Right cardiac atrium (tissue), 5 donors: ENCODE data around the gene NGB. TPM values are rescaled to one million over a fixed set of nuclear protein-coding genes. Genes with fewer than 3 reads are reported as not detected.

Experiments used
- ATAC-seq, 2 donors: fragments of 200-7000 bp; cut with Tn5 transposase; one replicate each; pipeline versions ENCODE4 v1.8.0 to v1.9.1; 2020; ENCODE audit warnings: moderate library complexity in 2 of 2, mild to moderate bottlenecking in 1 of 2
- DNase-seq, 3 donors: peaks; one replicate each; pipeline ENCODE4 v3.0.0-alpha.2; 2020
- H3K27ac ChIP-seq: one replicate; pipeline ENCODE4 v1.5.1; 2013; ENCODE audit warnings: mild to moderate bottlenecking, low read length, control low read depth, moderate library complexity
- H3K27me3 ChIP-seq: one replicate; pipeline ENCODE4 v1.6.1; 2013; ENCODE audit not compliant: control insufficient read depth, insufficient read depth
- H3K4me1 ChIP-seq: one replicate; pipeline ENCODE4 v1.6.1; 2013; ENCODE audit warnings: low read length; ENCODE audit not compliant: control insufficient read depth, insufficient read depth
- H3K4me3 ChIP-seq: one replicate; pipeline ENCODE4 v1.5.1; 2013; ENCODE audit warnings: low read length, control low read depth
- H3K9me3 ChIP-seq: one replicate; pipeline ENCODE4 v1.6.1; 2013; ENCODE audit warnings: low read length; ENCODE audit not compliant: control insufficient read depth
- WGBS: extraction: QIAGEN DNeasy Blood & Tissue Kit; methylation state at CpG from one replicate; pipeline ENCODE4 v1.1.7; 2013; 5-methylcytosine and 5-hydroxymethylcytosine counted together
- intact Hi-C, 4 donors: fragments of 100-400 bp; cut with DNase I; formaldehyde crosslinking; loops; one replicate each; pipeline versions ENCODE4 v1.11.0 to v1.14.0; 2022 to 2023
- polyA plus RNA-seq: library from polyadenylated mRNA; stranded (reverse); fragments of 200-250 nt; gene quantifications from one replicate; pipeline ENCODE4 v1.2.3, GENCODE V29; 2013
- total RNA-seq, 4 donors: library from RNA; stranded (reverse); fragmentation: NEBNext Ultra II Directional; extraction: Animal tissue kit (Norgen Biotek cat#: 25700); gene quantifications; one replicate each; pipeline ENCODE4 v1.2.1, GENCODE V29; 2021
- donor health status: healthy with polysubstance abuse.
- donor health status: DM: no; HTN: yes; CAD: no.
- donor health status: DM: no; HTN: no; CAD: no.
- donor health status: DM: no; HTN: yes; CAD: no; lungs with severe emphysema.
- donor health status: DM: yes; HTN: yes; CAD: no.

NGB gene
- total and polyA plus RNA-seq, 5 donors = not detected

DNA sequence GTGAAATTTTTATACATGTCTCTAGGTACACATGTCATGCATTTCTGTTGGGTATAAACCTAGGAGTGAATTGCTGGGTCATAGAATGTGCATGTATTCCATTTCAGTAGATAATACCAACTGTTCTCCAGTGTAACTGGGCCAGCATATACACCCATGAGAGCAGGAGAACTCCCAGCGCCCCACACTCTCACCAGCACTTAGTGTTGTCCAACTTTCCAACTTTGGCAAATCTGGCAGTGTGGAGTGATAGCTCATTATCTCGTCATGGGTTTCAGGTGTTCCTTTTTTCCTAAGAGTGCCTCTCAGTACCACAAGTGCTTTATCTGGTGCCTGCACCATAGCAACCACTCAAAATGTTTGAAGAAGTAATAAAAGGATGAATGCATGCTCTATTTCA lies 40.1 kb downstream of the NGB start:
- H3K27ac ChIP-seq = no peak overlapping the region
- H3K4me3 ChIP-seq = no peak overlapping the region
- no peaks in the 10 kb centered on the region for H3K4me1 ChIP-seq
- H3K27me3 ChIP-seq = no peaks in the 10 kb centered on the region
- ATAC-seq = no peak
- DNase-seq = no peak
- intact Hi-C loops = no loop called here
- WGBS = 76% methylated on average over 2 of the region's 2 CpGs
- no peaks in the 10 kb centered on the region for H3K9me3 ChIP-seq

DNA sequence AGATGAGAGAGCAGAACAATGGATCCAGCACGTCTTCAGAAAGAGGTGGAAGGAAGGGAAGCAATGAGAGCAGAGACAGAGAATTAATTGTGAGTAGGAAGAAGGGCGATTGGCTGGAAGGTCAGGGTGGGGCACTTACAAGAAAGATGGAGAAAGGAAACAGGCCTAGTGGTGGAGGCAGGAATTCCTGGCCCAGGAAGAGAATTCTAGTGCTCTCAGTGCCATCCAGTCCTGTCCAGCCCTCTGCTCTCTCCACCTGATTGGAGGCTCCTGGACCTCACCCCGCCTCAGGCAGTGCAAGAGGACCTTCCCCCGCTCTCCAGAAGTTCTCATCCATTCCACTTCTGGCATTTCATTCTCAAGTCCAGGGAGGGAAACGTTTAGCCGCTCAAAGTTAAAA lies 43.0 kb downstream of the NGB start:
- Histone ChIP-seq H3K9me3 (no peaks in the 10 kb centered on the region), H3K27me3 (no peaks in the 10 kb centered on the region), H3K4me3 (no peak overlapping the region), H3K4me1 (no peaks in the 10 kb centered on the region), H3K27ac (no peak overlapping the region)
- intact Hi-C loops = loop anchor here in 1 of 4 donors (5.0 kb wide), 1 partner anchor 371 kb away; no protein-coding TSS in a partner anchor
- ATAC-seq = no peak
- no peak for DNase-seq
- WGBS = 68% methylated on average over 6 of the region's 6 CpGs

DNA sequence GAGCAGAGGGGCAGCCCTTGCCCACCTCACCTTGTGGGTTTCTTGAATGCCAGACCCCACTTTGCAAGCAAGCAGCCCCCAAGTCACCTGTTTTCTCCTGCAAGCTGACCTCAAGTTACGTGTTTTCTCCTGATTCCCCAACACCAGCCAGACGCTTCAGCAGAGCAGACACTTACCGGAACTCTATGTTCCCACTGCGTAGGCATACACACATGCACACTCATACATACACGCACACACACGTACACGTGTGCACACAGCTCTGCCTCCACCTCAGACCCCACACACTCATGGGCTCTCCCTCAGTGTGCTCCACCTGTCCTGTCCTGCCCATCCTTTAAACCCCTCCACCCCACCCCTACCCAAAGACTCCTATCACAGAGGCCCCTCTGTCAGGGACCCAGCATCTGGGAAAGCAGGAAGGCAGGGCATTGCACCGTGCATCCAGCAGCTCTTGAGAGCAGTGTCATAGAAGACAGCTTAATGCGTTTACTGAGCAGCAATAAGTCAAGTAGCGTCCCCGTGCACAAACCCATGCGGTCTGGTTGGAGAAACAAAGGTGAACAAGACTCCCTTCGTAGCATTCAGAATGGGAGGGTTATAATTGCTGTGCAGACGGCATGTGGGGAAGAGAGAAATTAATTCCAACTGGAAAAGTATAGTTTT lies 45.0 kb downstream of the NGB start:
- DNase-seq (no peak), ATAC-seq (no peak)
- no peak overlapping the region for H3K27ac ChIP-seq
- no peaks in the 10 kb centered on the region for H3K9me3 ChIP-seq
- H3K27me3 ChIP-seq = no peaks in the 10 kb centered on the region
- 79% methylated on average over 14 of the region's 14 CpGs for WGBS
- intact Hi-C loops = loop anchor here in 1 of 4 donors (5.0 kb wide), 1 partner anchor 369 kb away; no protein-coding TSS in a partner anchor
- H3K4me1 ChIP-seq = no peaks in the 10 kb centered on the region
- no peak overlapping the region for H3K4me3 ChIP-seq

DNA sequence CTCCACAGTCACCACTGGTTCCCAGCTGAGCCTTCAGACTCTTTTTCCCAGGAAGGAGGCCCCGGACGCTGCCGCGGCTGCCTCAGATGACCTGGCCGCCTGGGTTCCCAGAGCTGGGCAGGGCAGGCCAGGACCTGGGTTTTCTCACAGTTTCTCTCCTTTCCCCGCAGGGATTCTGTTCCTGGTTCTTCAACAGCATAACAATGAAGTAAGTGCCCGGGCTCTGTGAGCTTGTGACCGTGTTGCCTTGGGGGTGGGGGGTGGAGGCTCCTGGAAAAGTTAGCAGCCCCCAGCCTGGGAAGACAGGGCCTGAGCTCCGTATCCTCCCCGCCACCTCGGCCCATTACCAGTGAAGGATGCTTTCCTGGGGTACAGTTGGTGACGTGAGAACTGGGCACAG lies 45.8 kb downstream of the NGB start:
- H3K27me3 ChIP-seq = no peaks in the 10 kb centered on the region
- WGBS = 62% methylated on average over 12 of the region's 12 CpGs
- H3K4me1 ChIP-seq = no peaks in the 10 kb centered on the region
- DNase-seq = no peak
- no peaks in the 10 kb centered on the region for H3K9me3 ChIP-seq
- ATAC-seq = no peak
- no peak overlapping the region for H3K27ac ChIP-seq
- no peak overlapping the region for H3K4me3 ChIP-seq
- intact Hi-C loops = loop anchor here in 1 of 4 donors (5.0 kb wide), 1 partner anchor 368 kb away; no protein-coding TSS in a partner anchor

DNA sequence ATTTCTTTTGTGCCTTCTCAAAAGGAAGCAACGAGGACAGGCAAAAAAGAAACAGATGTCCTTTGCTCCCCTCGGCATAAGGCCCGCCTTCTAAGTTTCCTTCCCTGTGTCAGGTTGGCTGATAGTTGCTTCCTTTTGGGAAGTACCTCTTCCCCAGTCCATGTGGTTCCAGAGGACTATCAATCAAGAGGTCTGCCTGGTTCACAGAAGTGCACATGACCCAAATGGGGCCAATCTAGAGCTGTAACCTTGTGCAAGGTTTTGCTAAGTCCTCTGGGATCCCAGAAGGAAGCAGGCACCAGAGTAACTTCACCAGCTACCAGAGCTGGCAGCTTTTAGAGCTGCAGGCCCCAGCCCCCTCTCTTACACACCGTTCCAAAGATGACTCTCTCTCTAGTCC lies 46.8 kb downstream of the NGB start:
- H3K27me3 ChIP-seq = no peaks in the 10 kb centered on the region
- ATAC-seq = no peak

DNA sequence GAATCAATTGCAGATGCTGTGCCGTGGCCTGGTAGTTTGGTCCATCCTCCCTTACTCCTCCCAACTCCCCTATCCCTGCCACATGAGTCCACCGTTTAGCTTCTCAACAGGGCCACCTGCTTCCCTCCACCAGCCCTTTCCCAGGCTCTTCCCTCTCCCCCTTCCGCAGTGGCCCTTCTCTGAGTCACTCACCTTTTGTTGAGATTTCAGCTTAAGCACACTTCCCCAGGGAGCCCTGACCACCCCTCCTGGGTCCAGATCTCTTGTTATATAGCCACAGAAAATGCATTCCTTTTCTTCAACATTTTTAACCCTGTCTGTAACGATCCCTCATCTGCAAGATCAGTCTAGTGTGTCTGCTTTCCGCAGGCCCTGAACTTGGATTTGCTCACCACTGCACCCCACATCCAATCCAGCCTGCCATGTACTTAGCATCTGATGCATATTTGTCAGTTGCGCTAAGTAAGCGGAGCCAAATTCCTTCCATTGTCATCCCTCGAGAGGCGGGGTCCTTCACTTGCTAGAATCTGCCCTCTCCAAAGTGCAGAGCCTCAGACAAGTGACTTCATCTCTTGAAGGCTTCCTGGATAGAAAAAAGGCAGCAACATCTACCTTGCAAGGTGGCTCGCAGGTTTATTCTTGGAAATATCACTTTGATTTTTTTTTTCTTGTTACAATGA lies 48.3 kb downstream of the NGB start:
- intact Hi-C loops = no loop called here

More for the DNA sequence above, 46.8 kb downstream of the NGB start:
- no peak overlapping the region for H3K4me3 ChIP-seq
- 45% methylated on average over 4 of the region's 4 CpGs for WGBS
- H3K27ac ChIP-seq = no peak overlapping the region
- intact Hi-C loops = no loop called here
- no peak for DNase-seq
- H3K9me3 ChIP-seq = no peaks in the 10 kb centered on the region
- no peaks in the 10 kb centered on the region for H3K4me1 ChIP-seq

DNA sequence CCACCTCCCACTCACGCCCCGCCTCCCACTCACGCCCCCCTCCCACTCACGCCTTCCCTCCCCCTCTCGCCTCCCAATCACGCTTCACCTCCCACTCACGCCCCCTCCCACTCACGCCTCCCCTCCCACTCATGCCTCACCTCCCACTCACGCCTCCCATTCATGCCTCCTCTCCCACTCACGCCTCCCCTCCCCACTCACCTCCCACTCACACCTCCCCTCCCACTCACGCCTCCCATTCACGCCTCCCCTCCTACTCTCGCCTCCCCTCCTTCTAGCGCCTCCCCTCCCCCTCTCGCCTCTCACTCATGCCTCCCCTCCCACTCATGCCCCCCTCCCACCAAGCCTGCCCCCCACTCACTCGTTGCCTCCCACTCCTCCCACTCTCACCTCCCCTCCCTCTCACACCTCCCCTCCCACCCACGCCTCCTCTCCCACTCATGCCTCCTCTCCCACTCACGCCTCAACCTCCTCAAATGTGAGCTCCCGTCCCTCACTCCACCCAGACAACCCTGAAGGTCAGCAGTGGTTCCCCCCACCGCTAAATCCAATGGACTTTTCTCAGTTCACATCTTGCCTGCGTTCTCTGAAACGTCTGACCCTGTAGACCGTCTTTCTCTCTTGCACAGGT lies 49.6 kb downstream of the NGB start:
- no peak overlapping the region for H3K27ac ChIP-seq
- no peaks in the 10 kb centered on the region for H3K9me3 ChIP-seq
- no peaks in the 10 kb centered on the region for H3K4me1 ChIP-seq
- intact Hi-C loops = no loop called here
- H3K4me3 ChIP-seq = no peak overlapping the region
- no peak for ATAC-seq
- no peaks in the 10 kb centered on the region for H3K27me3 ChIP-seq
- no peak for DNase-seq
- WGBS = 74% methylated on average over 23 of the region's 23 CpGs

More for the DNA sequence above, 48.3 kb downstream of the NGB start:
- WGBS = 46% methylated on average over 10 of the region's 10 CpGs
- DNase-seq (no peak), ATAC-seq (no peak)
- Histone ChIP-seq H3K27ac (no peak overlapping the region), H3K4me1 (no peaks in the 10 kb centered on the region), H3K4me3 (no peak overlapping the region), H3K9me3 (no peaks in the 10 kb centered on the region), H3K27me3 (no peaks in the 10 kb centered on the region)

DNA sequence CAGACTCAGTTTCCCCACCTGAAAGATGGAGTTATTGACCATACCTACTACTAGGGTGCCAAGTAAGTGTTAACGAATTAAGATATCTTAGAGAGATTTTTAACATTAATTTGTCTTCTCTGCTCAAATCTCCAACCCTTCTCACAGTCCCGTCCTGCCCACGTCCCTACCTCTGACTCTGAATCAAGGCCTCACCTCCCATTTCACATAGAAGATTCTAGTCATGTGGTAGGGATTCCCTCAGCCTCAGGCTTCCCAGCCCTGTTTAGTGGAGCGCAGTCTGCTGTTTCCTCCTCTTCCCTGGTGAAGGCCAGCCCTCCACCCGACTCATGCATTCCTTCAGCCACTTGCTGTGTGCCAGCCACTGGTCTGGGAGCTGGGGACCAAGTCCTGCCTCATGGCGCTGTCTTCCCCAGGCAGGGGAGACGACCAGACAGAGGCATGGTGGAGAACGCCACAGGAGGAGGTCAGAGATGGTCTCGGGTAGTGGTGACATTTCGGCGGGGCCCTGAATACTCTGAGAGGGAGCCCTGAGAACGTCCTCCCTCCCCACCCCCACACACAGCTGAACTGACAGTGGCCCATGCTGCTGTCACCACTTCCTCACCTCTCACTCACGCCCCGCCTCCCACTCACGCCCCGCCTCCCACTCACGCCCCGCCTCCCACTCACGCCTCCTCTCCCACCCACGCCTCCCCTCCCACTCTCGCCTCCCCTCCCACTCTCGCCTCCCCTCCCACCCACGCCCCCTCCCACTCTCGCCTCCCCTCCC lies 50.6 kb downstream of the NGB start:
- 52% methylated on average over 24 of the region's 24 CpGs for WGBS
- Histone ChIP-seq H3K27ac (no peak overlapping the region), H3K4me3 (no peak overlapping the region), H3K27me3 (no peaks in the 10 kb centered on the region), H3K4me1 (no peaks in the 10 kb centered on the region), H3K9me3 (no peaks in the 10 kb centered on the region)
- intact Hi-C loops = no loop called here
- ATAC-seq (no peak), DNase-seq (no peak)

DNA sequence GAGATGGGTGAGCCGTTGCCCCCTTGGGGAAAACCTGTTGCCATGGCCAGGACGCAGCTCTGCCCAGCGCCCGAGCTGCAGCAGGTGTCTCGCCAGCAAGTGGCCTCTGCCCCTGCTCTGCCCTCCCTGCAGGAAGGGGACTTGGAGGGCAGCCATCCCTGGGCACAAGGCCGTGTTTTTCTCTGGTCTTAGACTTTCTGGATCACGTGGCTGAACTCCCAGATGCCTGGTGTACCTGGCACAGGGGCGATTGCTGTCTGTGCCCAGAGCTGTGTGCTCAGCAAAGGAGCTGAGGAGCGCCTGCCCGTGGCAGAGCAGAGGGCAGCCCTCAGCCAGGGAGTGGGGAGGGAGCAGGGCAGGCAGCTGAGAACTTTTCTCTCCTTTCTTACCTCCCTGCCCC lies 51.4 kb downstream of the NGB start:
- intact Hi-C loops = no loop called here
- Histone ChIP-seq H3K27me3 (no peaks in the 10 kb centered on the region), H3K4me1 (no peaks in the 10 kb centered on the region), H3K27ac (no peak overlapping the region), H3K4me3 (no peak overlapping the region), H3K9me3 (no peaks in the 10 kb centered on the region)
- 56% methylated on average over 10 of the region's 10 CpGs for WGBS
- no peak for DNase-seq
- no peak for ATAC-seq

DNA sequence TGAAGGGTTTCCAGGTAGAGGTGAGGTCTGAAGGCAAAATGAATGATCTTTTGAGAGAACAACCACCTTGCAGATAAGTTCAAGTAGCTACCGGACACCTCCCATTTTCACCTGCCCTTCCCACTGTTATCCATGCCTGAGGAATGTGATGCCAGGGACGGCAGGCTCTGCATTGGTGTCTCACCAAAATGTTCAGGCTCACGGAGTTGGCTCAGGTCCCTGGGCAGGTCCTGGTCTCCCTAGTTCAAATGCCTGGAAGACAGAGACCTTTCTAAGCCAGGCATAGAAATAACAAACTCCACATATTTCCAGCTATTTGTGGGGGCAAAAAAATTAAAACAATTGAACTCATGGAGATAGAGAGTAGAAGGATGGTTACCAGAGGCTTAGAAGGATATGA lies 53.5 kb downstream of the NGB start:
- intact Hi-C loops = no loop called here
- H3K4me1 ChIP-seq = no peaks in the 10 kb centered on the region
- ATAC-seq (no peak), DNase-seq (no peak)
- no peaks in the 10 kb centered on the region for H3K27me3 ChIP-seq
- H3K27ac ChIP-seq = no peak overlapping the region
- WGBS = 72% methylated on average over 3 of the region's 3 CpGs
- no peaks in the 10 kb centered on the region for H3K9me3 ChIP-seq
- no peak overlapping the region for H3K4me3 ChIP-seq
